HG03378 (cell line): Measurements from ENCODE around the gene PKM.

Experiments used
- ATAC-seq: cut with Tn5 transposase; IDR thresholded peaks from one replicate; pipeline ENCODE4 v1.9.1; 2021; ENCODE audit warnings: mild to moderate bottlenecking, moderate library complexity; ENCODE audit not compliant: unreplicated experiment

PKM gene

DNA sequence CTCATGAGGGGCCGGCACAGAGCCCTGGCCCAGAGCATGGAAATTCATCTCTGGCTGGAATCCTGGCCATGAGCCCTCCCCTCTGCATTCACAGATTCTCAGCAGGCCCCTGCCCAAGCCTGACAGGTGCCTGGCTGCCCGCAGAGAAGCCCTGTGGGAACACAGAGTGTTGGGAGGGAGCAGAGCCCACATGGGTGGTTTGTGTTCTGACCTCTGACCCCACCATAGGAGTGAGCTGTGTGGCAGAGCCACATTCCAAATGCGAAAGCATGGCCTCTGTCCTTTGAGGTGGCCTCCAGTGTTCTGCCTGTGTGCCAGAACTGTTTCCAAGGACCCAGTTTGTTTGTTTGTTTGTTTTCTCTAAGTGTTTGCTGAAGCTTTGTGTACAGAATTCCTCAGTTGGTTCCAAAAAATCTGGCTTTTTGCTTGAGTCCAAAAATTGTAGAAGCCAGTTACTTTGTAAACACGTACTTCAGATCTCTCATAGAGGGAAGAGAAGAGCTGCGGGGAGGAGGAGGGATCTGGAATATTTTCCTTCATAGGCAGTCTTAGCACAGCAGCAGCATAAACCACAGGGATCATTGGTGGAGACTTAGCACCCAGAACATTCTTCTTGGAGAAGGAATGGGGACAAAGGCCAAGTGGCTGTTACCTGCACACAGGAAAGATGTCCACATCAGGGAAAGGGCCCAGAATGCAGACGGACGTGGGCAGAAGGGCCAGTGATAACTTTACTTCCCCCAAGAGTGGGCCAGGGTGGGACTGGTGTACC lies 69.4 kb downstream of the PKM start:
- ATAC-seq = no peak

DNA sequence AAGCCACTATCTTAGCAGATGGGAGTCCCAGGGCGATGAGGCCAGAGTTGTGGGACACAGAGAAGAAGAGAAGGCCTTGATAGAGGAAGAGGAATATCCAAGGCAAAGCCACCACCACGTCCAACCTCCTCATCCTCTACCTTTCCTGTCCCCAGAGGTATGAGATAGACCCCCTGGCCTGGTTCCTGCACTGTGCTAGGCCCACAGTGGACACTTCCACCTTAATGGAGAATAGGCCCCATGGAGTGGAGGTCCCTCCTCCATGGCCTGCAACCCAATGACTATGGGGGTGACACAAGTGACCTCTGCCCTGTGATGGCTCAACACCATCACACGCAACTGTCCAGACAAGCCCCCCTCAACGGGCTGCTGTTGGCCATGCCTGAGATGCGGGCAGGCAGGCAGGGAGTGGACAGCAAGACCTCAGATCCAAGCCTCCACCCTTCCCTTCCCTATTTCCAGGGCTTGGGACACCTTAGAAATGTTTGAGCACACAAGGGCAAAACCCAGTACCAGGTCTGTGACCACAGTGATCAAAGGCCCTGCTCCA lies 70.2 kb downstream of the PKM start:
- ATAC-seq = no peak

DNA sequence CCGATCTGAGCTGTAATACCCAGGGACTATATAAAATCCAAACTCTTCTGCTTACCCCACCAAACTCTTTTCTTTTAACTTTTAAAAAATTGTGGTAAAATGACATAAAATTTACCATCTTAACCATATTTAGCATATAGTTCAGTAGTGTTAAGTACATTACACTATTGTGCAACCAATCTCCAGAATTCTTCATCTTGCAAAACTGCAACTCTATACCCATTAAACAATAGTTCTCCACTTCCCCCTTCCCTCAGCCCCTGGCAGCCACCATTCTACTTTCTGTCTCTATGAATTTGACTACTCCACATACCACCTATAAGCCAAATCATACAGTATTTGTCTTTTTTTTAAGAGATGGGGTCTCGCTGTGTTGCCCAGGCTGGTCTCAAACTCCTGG lies 74.1 kb downstream of the PKM start:
- no peak for ATAC-seq

DNA sequence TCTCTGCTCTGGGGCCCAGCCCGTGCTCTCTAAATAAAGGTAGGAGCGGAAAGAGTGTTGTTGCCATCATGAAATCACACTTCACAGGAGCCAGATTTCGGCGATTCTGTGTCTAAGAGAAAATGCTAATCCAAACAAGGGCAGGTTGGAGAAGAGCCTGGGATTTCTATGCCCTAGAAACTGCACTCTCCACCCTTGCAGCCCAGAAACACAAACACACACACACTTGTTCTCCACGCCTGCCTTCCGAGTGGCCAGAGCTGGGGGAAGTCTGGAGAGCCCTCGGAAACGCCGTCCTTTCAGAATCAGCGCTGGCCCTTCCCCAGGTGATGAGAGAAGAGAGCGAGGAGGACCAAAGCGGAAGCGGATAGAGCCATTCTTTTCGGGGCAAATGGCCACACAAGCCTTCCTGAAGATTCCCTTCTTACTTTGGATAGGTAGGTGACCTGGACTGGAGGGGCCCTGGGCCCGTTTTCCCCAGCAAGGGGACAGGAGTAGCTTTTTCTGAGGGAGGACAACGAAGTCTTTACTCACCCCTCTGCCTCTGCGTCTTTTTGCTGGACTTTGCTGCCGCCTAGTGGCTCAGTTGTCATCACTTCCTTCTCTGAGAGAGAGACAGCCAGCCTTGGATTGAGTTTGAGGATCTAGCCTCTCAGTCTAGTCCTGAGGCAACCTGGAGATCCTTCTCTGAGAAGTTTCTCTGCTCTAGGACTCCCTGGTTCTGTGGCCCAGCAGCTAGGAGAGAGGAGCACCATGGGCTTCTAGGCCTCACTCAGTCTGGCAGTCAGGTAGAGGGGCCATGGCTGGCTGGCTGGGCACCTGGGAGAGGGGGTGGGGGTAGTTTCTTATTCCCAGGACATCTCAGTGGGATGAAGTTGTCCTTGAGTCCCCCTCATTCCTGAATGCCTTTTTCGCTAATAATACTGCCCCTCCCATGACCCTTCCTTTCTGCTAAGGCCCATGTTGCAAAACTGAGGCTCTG lies 75.1 kb downstream of the PKM start:
- ATAC-seq = peak; percentile 64

DNA sequence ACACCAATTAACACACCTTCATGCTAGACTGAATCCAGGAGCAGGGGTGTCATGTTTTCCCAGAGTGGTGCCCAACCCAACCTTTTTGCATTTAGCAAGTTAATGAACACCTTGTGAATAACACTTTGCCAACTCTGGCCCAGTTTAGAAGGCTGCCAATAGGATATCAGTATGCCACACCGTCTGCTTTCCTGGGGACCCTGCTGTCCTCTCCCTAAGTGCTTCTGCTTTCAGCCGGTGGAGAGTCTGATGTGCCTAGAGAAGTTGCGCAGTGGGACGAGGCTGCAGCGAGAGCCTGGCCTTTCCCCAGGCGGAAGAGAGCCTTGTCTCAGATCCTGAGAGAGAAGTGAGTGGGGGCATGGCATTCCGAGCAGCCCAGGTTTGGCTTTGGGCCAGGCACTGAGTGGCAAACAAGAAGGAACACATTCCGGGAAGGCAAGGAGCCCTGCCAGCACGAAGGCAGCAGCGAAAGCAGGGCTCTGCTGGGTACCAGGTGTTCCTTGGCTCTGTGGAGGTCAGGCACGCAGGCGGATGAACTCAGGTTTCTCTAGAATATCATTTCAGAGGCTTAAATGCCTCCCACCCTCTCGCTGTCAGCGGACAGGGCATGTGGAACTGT lies 75.9 kb downstream of the PKM start:
- no peak for ATAC-seq

DNA sequence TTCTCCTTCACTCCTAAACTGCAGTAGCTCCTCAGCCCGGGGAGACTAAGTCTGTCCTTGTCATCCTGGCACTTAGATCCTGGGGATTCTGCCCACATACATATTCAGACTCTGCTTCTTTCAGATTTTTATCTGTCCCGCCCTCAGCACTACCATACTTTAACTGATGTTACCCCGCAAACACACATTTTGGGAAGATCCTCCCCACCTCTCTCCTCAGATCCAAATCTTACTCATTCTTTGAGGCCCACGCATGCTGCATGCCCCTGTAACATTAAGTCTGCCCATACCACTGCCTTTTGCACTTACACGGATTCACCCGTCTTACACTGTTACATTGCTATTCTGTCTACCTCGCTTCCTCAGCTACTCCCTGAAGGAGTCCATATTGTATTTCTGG lies 76.7 kb downstream of the PKM start:
- no peak for ATAC-seq

DNA sequence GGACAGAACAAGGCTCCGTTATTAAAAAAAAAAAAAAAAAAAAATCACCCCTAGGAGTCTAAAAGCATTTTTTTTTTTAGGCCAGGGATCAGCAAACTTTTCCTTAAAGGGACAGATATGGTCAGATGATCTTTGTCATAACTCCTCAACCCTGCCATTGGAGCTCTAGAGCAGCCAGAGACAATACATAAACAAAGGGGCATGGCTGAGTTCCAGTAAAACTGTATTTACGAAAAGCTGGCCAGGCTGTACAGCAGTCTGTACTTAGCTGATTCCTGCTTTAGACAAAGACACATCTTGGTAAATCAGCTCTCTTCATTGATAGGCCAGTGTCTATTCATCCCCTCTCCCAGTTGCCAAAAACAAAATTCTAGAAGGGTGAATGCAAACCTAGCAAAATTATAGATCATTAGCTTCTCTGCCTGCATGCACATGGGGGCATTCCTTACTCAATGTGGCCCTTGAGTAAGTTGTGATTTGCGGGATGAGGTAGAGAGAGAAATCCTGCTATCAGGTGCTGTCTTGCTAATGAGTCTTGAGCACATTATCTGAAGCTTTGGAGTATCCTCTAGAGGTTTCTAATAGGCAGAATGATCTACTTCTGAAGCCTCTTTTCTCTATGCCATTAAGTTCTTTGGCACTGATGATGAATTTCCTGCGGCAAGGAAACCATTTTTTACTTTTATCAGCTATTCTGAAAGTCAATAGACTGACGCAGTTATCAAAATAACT lies 77.6 kb downstream of the PKM start:
- no peak for ATAC-seq
